Psoas muscle (tissue), 8 donors: Measurements from ENCODE around the gene ZNF286A. TPM values are rescaled to one million over a fixed set of nuclear protein-coding genes. Genes with fewer than 3 reads are reported as not detected.
"Not testable (repeated sequence)": the region's sequence is repeated elsewhere in the genome, so short reads cannot be mapped to it uniquely, and the experiment has no call there.

Experiments
- ATAC-seq, 4 donors: fragments of 200-7000 bp; cut with Tn5 transposase; one replicate each; pipeline ENCODE4 v1.9.1; 2020; ENCODE audit warnings: moderate library complexity in 3 of 4, mild to moderate bottlenecking in 2 of 4
- DNase-seq, 2 donors: peaks; one replicate each; pipeline ENCODE4 v3.0.0-alpha.2; 2020
- H3K27ac ChIP-seq: fragments of 200-600 bp; one replicate; pipeline ENCODE4 v1.8.0; 2022
- H3K27me3 ChIP-seq, 3 donors: fragments of 200-600 bp in 1 of 3; one replicate each; pipeline versions ENCODE4 v1.6.1 to v1.8.0; 2013 to 2022; ENCODE audit warnings: low read length in 2 of 3, mild to moderate bottlenecking in 2 of 3, moderate library complexity in 1 of 3; ENCODE audit not compliant: insufficient read depth in 3 of 3
- H3K36me3 ChIP-seq, 2 donors: fragments of 200-600 bp in 1 of 2; one replicate each; pipeline versions ENCODE4 v1.6.1 to v1.8.0; 2013 to 2022; ENCODE audit warnings: low read depth in 1 of 2, mild to moderate bottlenecking in 1 of 2, moderate library complexity in 1 of 2; ENCODE audit not compliant: insufficient read depth in 1 of 2
- H3K4me1 ChIP-seq: fragments of 200-600 bp; one replicate; pipeline ENCODE4 v1.8.0; 2022
- H3K4me3 ChIP-seq: fragments of 200-600 bp; one replicate; pipeline ENCODE4 v1.8.0; 2022; ENCODE audit warnings: mild to moderate bottlenecking
- H3K9me3 ChIP-seq: fragments of 200-600 bp; one replicate; pipeline ENCODE4 v1.8.0; 2022
- CTCF ChIP-seq: fragments of 200-600 bp; IDR thresholded peaks from one replicate; pipeline ENCODE4 v1.8.0; 2022; ENCODE audit warnings: antibody characterized with exemption
- WGBS, 3 donors: extraction: QIAGEN DNeasy Blood & Tissue Kit; methylation state at CpG; one replicate each; pipeline versions ENCODE4 v1.1.6 to v1.1.7; 2013; 5-methylcytosine and 5-hydroxymethylcytosine counted together
- intact Hi-C, 2 donors: fragments of 100-400 bp; cut with DNase I; formaldehyde crosslinking; loops; one replicate each; pipeline versions ENCODE4 v1.11.0 to v1.14.2; 2022
- polyA plus RNA-seq, 3 donors: library from polyadenylated mRNA; stranded (reverse); fragments of 200-250 nt; gene quantifications; one replicate each; pipeline ENCODE4 v1.2.3, GENCODE V29; 2013
- total RNA-seq, 4 donors: library from RNA; stranded (reverse); fragmentation: NEBNext Ultra II Directional in 2 of 4; extraction: Animal tissue kit (Norgen Biotek cat#: 25700) in 2 of 4; gene quantifications; one replicate each; pipeline versions ENCODE4 v1.2.1 to v1.2.4, GENCODE V29; 2021 to 2023
- donor health status: healthy with polysubstance abuse.
- donor health status: DM: no; HTN: no; CAD: no; lungs with moderate emphysema.
- donor health status: Bipolar disorder and iron deficiency.
- donor health status: healthy.
- donor health status: DM: yes; HTN: yes; CAD: no.
- donor health status: DM: no; HTN: no; CAD: no.
- donor health status: DM: no; HTN: no; CAD: no.
- donor health status: DM: yes; HTN: yes; CAD: no.

The ZNF286A gene
- total and polyA plus RNA-seq, 7 donors, result 3.2 to 11.8 (median 6.5) TPM

GRCh38 chr17:15660077-15660476, 39.5 kb upstream of the ZNF286A start:
- H3K27ac ChIP-seq, result peak overlapping the region; percentile 21
- H3K36me3 ChIP-seq, result peaks cover 0 to 13% of the 10 kb centered on the region in 2 donors
- DNase-seq (no peak), ATAC-seq (no peak)
- intact Hi-C loops, result no loop called here
- H3K4me3 ChIP-seq, result no peak overlapping the region
- no peak for TF ChIP-seq CTCF
- H3K27me3 ChIP-seq, result no peaks in the 10 kb centered on the region
- H3K9me3 ChIP-seq, result no peaks in the 10 kb centered on the region
- 68 to 79% (median 69%) methylated on average over 3 of the region's 3 CpGs for WGBS, 3 donors
- no peaks in the 10 kb centered on the region for H3K4me1 ChIP-seq

GRCh38 chr17:15662681-15663080, 36.9 kb upstream of the ZNF286A start:
- 89 to 97% (median 92%) methylated on average over 3 of the region's 3 CpGs for WGBS, 3 donors
- Histone ChIP-seq H3K9me3 (no peaks in the 10 kb centered on the region), H3K36me3 (peaks cover 0 to 13% of the 10 kb centered on the region in 2 donors), H3K27ac (no peak overlapping the region), H3K4me1 (no peaks in the 10 kb centered on the region), H3K27me3 (no peaks in the 10 kb centered on the region), H3K4me3 (no peak overlapping the region)
- no peak for DNase-seq
- intact Hi-C loops, result no loop called here
- TF ChIP-seq CTCF, result no peak
- ATAC-seq, result no peak

GRCh38 chr17:15663176-15663575, 36.4 kb upstream of the ZNF286A start:
- Histone ChIP-seq H3K4me3 (no peak overlapping the region), H3K9me3 (no peaks in the 10 kb centered on the region), H3K27ac (no peak overlapping the region), H3K4me1 (no peaks in the 10 kb centered on the region), H3K36me3 (peaks cover 0 to 13% of the 10 kb centered on the region in 2 donors), H3K27me3 (no peaks in the 10 kb centered on the region)
- DNase-seq (no peak), ATAC-seq (no peak)
- no peak for TF ChIP-seq CTCF
- 85 to 92% (median 85%) methylated on average over 6 of the region's 6 CpGs for WGBS, 3 donors
- intact Hi-C loops, result no loop called here

- H3K4me1 ChIP-seq, result no peaks in the 10 kb centered on the region
- intact Hi-C loops, result no loop called here
- WGBS, 3 donors, result 92 to 96% (median 96%) methylated on average over 5 of the region's 5 CpGs
These were observed 35.9 kb upstream of the ZNF286A start for GRCh38 chr17:15663691-15664090.

GRCh38 chr17:15669526-15669925, 30.0 kb upstream of the ZNF286A start:
- DNase-seq, H3K9me3 ChIP-seq, H3K27me3 ChIP-seq, intact Hi-C loops, H3K4me3 ChIP-seq, H3K4me1 ChIP-seq, H3K27ac ChIP-seq, H3K36me3 ChIP-seq, ATAC-seq: not testable (repeated sequence)
- 53 to 54% (median 54%) methylated on average over 3 to 5 of the region's 5 CpGs for WGBS, 3 donors

More at GRCh38 chr17:15663691-15664090, 35.9 kb upstream of the ZNF286A start:
- DNase-seq, result no peak
- Histone ChIP-seq H3K9me3 (no peaks in the 10 kb centered on the region), H3K36me3 (peaks cover 0 to 10% of the 10 kb centered on the region in 2 donors), H3K27ac (no peak overlapping the region), H3K27me3 (no peaks in the 10 kb centered on the region), H3K4me3 (no peak overlapping the region)
- ATAC-seq, result no peak
- TF ChIP-seq CTCF, result no peak

- H3K27ac ChIP-seq, DNase-seq, intact Hi-C loops, H3K27me3 ChIP-seq, H3K9me3 ChIP-seq, H3K4me3 ChIP-seq, ATAC-seq, H3K4me1 ChIP-seq: not testable (repeated sequence)
- WGBS, 3 donors, result 80 to 88% (median 84%) methylated on average over 1 of the region's 1 CpG
- peaks cover 0 to 22% of the 10 kb centered on the region in 2 donors for H3K36me3 ChIP-seq
These were observed 24.9 kb upstream of the ZNF286A start for GRCh38 chr17:15674640-15675039.

GRCh38 chr17:15675991-15676390, 23.6 kb upstream of the ZNF286A start:
- 84 to 87% (median 85%) methylated on average over 6 of the region's 6 CpGs for WGBS, 3 donors

GRCh38 chr17:15683135-15683534, 16.4 kb upstream of the ZNF286A start:
- Histone ChIP-seq H3K4me3 (peak overlapping the region; percentile 87), H3K36me3 (peaks cover 0 to 11% of the 10 kb centered on the region in 2 donors)
- H3K27me3 ChIP-seq, intact Hi-C loops, DNase-seq, H3K4me1 ChIP-seq, ATAC-seq, H3K9me3 ChIP-seq, H3K27ac ChIP-seq: not testable (repeated sequence)
- 94 to 98% (median 96%) methylated on average over 3 of the region's 3 CpGs for WGBS, 3 donors

More at GRCh38 chr17:15675991-15676390, 23.6 kb upstream of the ZNF286A start:
- H3K4me3 ChIP-seq, H3K9me3 ChIP-seq, H3K4me1 ChIP-seq, DNase-seq, ATAC-seq, H3K27ac ChIP-seq, H3K27me3 ChIP-seq, intact Hi-C loops: not testable (repeated sequence)
- H3K36me3 ChIP-seq, result peaks cover 0 to 22% of the 10 kb centered on the region in 2 donors
